ENCODE data around the gene TBC1D22B. TPM values are rescaled to one million over a fixed set of nuclear protein-coding genes. Genes with fewer than 3 reads are reported as not detected.
A peak's percentile ranks its signal among the peaks of the same experiment; 100 is the strongest.
"Not testable (repeated sequence)": the region's sequence is repeated elsewhere in the genome, so short reads cannot be mapped to it uniquely, and the experiment has no call there.

The TBC1D22B gene
- total RNA-seq, 1 experiment from 2014 or later: 6.6 TPM

- DNase-seq (ENCODE audit: low read depth): no peak
Observed at GRCh38 chr6:37302086-37302686, 44.6 kb downstream of the TBC1D22B start.

DNA sequence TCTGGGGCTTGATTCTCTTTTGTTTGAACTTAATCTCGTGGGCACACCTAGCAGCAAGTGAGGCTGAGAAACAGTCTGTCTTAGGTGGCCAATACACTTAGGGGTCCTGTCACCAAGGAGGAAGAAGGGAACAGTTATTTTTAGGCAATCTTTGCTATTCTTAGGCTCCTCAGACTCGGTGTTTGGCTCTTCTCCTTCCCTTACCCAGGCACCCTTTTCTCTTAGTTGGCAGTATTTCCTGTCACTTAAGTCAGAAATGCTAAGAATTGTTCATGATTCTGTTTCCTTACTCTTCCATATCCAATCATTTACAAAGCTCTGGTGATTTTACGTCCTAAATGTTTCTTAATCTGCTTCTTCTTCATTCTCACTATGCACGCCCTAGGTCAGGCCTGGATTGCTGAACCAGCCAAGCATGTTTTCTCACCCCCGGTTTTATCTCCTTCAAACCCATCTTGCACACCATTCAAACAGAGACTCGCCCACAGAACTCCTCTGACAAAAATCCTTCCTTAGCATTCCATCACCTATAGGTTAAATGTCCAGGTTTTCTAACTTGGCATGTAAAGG is 45.6 kb downstream of the TBC1D22B start:
- no peak for DNase-seq (ENCODE audit: low read depth)

DNA sequence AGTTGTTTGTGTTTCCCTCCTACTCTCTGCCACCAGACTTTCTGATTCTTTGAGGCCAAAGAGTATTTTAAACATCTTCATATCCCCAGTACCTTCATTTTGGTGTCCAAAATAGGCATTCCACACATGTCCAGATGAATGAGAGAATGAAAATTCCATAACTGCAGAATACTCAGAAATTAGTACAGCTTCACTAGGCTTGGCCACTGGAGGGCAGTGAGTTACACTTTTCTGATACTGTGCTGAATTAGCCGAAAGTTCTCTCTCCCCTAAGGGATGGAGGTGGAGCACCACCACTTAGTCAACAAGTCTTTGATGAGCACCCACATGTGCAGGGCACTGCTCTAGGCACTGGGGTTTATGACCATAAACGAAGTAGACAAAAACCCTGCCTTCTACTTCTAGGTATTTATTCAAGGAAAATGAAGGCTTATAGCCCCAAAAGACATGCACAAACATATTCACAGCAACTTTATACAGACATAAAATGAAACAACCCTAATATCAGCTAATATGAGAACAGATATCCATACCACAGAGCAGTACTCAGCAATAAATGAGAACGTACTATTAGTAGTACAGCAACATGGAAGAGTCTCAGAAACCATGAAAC is 46.4 kb downstream of the TBC1D22B start:
- peak; percentile 58 for DNase-seq (ENCODE audit: low read depth)

GRCh38 chr6:37304766-37305165 is 47.2 kb downstream of the TBC1D22B start:
- no peak for DNase-seq (ENCODE audit: low read depth)

DNA sequence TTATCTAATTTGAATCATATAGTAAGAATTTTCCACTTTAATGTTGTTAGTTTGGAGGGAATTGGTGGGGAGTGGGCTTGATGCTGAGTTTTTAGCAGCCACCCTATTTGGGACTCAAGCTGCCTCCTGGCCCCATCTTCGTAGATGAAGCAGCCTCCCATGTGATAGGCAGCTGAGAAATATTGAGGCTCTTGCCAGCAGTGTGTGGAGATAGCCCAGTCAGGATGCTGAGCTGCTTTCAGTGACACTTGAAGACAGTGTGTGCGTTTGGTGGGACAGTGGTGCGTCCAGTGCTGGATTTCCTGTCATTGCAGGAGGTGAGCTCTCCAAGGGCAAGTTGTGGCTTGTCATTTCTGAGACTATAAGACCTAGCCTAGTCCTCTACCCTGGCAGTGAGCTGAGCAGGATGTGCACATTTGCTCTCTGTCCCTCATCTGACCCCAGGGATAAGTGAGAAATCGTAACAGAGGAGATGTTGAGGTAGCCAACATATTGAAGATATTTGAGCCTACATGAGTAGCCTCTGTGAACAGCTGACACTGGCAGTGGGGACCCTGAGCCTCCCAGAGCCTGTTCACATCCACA is 48.4 kb downstream of the TBC1D22B start:
- DNase-seq (ENCODE audit: low read depth): no peak

DNA sequence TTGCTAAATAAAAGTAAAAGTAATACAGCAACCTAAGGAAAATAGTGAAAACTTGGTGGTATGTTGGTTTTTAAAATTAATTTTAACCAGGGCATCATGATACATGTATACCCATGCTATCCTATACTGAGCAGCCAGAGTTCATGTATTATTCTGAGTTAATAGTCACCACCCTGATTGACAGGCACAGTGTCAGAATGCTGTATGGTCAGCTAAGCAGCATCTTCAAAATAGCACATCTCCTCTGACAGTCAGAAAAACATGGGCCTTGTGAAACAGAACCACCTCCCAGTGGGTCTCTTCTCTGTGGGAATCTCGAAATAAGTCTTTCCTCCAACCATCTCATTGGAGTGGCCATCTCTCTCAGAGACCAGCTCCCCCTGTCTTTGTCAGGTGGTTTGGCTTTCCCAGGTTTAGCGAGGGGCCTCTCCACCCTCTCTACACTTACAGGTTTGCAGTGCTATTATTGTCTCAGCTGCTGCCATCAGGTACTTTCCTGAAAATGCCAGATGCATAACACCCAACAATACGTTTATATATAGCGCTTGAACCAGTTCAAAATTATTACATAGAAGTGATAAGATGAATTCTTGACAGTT is 49.2 kb downstream of the TBC1D22B start:
- DNase-seq (ENCODE audit: low read depth): no peak

DNA sequence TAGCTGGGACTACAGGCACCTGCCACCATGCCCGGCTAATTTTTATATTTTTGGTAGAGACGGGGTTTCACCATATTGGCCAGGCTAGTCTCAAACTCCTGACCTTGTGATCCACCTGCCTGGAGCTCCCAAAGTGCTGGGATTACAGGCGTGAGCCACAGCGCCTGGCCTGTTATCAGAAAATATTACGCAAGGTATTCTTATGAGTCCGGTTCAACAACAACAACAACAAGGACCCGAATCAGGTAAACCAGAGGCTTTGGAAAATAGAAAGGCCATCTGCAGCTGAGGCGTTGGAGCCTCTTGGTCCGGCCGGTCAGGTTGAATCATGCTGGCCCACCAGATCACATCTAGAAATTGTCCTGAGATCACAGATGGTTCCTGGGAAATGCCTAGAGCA is 49.9 kb downstream of the TBC1D22B start:
- not testable (repeated sequence) for DNase-seq (ENCODE audit: low read depth)

- DNase-seq (ENCODE audit: low read depth): no peak
Observed at GRCh38 chr6:37308069-37308815, 50.7 kb downstream of the TBC1D22B start.

DNA sequence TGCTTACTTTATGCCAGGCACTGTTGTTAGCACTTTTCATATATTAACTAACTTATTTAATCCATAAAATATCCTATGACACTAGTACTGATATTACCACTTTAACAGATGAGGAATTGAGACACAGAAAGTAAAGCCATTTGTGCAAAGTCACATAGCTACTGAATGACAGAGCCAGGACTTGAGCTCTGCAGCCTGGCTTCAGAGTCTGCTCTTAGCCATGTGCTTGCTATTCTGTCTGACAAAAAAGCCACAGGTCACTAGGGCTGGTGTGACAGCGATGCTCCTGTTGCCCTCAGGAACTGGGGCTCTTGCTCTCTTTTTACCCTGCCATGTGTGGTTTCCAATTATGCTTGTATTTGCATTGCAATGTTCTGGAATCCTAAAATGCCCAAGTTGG is 51.5 kb downstream of the TBC1D22B start:
- DNase-seq (ENCODE audit: low read depth): no peak

DNA sequence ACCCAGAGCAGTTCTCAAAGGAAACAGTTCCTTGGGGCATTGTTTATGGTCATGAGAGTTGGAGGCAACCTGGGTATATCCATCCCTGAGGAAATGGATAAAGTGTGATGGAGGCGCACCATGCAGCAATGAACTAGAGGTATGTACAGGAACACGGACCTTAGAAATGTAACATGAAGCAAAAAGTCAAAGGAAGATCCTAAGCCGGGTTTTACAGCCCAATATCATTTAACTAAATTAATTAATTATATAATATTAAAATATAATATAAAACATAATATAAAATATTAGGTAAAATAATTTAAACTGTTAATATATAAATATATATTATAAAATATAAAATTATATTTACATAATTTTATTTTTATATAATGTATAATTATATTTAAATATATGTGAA is 52.1 kb downstream of the TBC1D22B start:
- no peak for DNase-seq (ENCODE audit: low read depth)

DNA sequence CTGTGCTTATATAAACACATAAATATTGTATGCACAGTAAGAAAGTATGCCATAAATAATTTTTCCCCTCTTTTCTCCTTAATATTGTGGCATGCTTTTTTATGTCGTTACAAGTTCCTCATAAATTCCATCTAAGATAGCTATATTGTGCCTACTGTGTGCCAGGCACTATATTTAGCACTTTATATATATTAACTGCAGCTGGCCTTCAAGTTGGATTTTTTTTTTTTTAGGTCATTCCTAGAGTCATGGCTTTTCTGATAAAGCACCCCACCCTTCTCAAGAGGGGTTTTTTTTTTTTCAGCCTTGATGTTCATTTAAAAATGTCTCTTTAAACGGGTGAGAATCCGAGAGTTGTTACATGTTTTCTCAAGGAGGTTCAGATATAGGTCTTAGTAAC is 53.4 kb downstream of the TBC1D22B start:
- DNase-seq (ENCODE audit: low read depth): no peak

DNA sequence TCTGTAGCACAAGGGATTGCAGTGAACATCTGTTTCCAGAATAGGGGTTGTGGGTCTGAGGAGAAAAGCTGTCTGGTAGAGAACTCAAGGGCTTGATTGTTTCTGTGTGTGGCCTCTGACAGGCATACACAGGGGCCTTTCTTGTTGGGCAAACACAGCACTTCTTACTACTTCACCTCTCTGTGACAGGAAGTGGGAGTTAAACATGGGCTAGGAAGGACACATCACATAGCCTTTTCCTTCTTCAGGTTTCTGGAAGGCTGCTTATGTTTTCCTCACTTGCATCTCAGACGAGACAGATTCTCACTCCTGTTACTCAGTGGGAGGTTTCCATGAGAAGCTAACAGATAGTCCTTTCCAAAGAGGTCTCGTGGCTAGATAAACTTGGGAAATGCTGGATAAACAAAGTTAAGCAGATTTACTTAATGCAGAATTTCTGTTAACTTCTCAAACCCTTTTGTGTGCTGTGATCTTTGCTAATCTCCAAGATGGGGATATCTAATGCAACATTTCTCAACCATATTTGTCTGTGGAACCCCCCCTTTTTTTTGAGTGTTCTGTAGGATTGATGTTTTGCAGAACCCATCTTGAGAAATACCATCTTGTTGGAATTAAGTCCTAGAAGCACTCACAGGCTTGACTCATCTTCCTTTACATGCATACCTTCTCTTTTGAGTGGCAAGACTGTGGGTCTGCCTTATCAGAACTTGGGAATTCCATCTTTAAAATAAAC is 54.3 kb downstream of the TBC1D22B start:
- DNase-seq (ENCODE audit: low read depth): no peak

- DNase-seq (ENCODE audit: low read depth): no peak
Observed at GRCh38 chr6:37313723-37314486, 56.3 kb downstream of the TBC1D22B start.

GRCh38 chr6:37314487-37315156 is 57.0 kb downstream of the TBC1D22B start:
- DNase-seq (ENCODE audit: low read depth): peak; percentile 55

GRCh38 chr6:37315157-37315515 is 57.6 kb downstream of the TBC1D22B start:
- DNase-seq (ENCODE audit: low read depth): no peak

DNA sequence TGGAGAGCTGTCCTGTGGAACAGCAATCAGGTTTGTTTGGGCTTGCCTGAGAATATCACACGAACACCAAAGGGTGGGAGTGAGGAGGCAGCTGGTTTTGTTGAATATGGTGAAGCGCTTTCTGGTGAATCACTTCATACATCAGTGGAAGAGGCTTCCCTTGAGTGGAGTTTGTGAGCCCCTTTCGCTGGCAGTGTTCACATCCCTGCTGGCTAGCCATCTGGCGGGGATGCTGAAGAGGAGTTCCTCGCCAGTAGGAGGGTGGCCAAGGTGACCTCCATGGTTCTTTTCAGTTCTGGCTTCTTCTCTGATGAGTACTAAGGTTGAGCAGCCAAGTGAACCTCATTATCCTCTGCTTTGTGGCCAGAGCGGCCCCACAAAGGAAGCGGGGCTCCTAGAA is 58.5 kb downstream of the TBC1D22B start:
- no peak for DNase-seq (ENCODE audit: low read depth)

DNA sequence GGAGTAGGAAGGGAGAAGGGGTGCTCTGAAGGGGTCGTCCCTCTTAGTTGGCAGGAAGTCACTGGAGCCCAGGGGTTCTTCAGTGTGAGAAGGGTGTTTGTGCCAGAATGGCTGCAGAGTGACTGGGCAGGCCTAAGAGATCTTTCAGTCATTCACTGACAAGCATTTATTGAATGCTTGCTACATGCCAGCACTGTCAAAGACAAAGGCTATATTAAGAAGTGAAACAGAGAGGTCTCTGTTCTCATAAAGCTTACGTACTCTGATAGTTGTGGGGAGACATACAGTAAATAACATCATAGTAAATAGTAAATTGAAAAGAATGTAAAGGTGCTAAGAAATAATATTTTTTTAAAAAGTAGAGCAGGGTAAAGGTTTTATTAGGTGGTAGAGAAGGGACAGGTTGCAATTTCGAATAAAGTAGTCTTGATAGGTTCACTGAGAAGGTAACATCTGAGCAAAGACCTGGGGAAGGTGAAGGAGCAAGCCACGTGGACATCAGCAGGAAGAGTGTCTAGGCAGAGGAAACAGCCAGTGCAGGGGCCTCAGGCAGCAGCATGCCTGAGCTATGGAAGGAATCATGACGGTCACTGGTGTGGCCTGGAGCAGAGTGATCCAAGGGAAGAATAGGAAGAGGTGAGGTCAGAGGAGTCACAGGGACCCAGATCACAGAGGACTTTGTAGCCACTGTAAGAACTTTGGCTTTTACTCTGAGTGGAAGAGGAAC is 59.9 kb downstream of the TBC1D22B start:
- DNase-seq (ENCODE audit: low read depth): no peak

DNA sequence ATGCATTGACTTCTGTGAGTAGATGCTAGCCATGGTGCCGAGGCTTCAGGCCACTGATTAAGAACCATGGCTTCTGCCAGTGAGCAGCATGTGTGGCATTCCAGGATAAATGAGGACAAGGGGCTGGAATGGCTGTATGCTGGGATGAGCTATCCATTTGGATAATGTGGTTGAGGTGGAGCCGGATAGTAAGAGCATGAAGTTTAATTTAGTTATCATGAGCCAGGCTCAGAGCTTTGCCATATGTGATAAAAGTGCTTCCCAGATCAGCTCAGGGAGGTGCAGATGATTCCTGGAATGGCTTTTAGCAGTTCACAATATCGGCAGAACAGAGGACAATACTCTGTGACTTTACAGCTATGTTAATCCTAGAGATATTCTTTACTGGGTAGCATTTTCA is 61.6 kb downstream of the TBC1D22B start:
- no peak for DNase-seq (ENCODE audit: low read depth)

- no peak for DNase-seq (ENCODE audit: low read depth)
Observed at GRCh38 chr6:37319856-37320480, 62.4 kb downstream of the TBC1D22B start.

Measured in LHCN-M2 (cell line).